Upper lobe of left lung (tissue), 4 donors: ENCODE measurements around the gene PHF8.

Experiments
- EP300 ChIP-seq, 4 donors: sonication (generic); formaldehyde crosslinking; IDR thresholded peaks; one replicate each; pipeline ENCODE4 v1.5.1; 2017; ENCODE audit warnings: antibody characterized with exemption in 4 of 4, control low read depth in 2 of 4
- POLR2A ChIP-seq, 4 donors: fragments of 450-650 bp; IDR thresholded peaks; one replicate each; pipeline ENCODE4 v1.5.1; 2016 to 2017; ENCODE audit warnings: antibody characterized with exemption in 4 of 4, mild to moderate bottlenecking in 2 of 4
- TF ChIP-seq, protein P1 (sequence below), 6 experiments: fragments of 450-650 bp in 4 of 6; fragments of 200-600 bp in 2 of 6; sonication (generic) in 2 of 6; IDR thresholded peaks; one replicate each; pipeline ENCODE4 v1.5.1; 2016 to 2019; ENCODE audit warnings: antibody characterized with exemption in 6 of 6

DNA sequence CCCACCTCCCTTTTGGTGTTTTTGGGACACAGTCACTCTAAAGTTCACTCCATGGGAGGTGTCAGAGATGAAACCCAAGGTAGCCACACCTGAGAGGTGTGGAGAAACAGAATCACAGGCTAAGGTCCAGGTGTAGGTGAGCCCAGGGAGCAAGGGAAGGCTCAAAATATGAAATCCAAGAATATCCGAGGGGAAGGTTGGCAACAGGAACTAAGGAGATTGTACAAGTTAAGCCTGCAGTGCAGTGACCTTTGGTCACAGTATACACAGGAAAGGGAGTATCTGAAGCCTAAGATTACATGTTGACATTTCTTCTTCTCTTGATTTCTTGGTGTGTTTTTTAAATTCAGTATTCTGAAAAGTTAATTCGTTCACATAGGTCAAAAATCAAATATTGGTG, 46.5 kb downstream of the PHF8 start:
- TF ChIP-seq EP300 (IDR thresholded peaks at IDR 0.05) (no peak), POLR2A (IDR thresholded peaks at IDR 0.05) (no peak)
- TF ChIP-seq, protein P1, sequence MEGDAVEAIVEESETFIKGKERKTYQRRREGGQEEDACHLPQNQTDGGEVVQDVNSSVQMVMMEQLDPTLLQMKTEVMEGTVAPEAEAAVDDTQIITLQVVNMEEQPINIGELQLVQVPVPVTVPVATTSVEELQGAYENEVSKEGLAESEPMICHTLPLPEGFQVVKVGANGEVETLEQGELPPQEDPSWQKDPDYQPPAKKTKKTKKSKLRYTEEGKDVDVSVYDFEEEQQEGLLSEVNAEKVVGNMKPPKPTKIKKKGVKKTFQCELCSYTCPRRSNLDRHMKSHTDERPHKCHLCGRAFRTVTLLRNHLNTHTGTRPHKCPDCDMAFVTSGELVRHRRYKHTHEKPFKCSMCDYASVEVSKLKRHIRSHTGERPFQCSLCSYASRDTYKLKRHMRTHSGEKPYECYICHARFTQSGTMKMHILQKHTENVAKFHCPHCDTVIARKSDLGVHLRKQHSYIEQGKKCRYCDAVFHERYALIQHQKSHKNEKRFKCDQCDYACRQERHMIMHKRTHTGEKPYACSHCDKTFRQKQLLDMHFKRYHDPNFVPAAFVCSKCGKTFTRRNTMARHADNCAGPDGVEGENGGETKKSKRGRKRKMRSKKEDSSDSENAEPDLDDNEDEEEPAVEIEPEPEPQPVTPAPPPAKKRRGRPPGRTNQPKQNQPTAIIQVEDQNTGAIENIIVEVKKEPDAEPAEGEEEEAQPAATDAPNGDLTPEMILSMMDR (IDR thresholded peaks at IDR 0.05) = no peak
